Endometrial microvascular endothelial cells (primary cell): ENCODE results near the gene TRAF3. TPM values are rescaled to one million over a fixed set of nuclear protein-coding genes. Genes with fewer than 3 reads are reported as not detected.
"Not testable (repeated sequence)": the region's sequence is repeated elsewhere in the genome, so short reads cannot be mapped to it uniquely, and the experiment has no call there.

ENCODE experiments used
- in situ Hi-C: cut with HindIII; loops from 2 replicates; pipeline ENCODE4 v1.10.0; 2017; ENCODE audit warnings: low sequenced_read_pairs, low pct_unique_long_range_greater_than_20kb; ENCODE audit errors: inconsistent ontology term
- total RNA-seq: library from RNA; depleted of rRNA; stranded (reverse); fragments of >200 nt; gene quantifications from one replicate; pipeline ENCODE4 v1.2.3, GENCODE V29; 2015; ENCODE audit errors: inconsistent ontology term

The TRAF3 gene
- total RNA-seq, 1 donor from 2014 or later = 24.2 TPM

DNA sequence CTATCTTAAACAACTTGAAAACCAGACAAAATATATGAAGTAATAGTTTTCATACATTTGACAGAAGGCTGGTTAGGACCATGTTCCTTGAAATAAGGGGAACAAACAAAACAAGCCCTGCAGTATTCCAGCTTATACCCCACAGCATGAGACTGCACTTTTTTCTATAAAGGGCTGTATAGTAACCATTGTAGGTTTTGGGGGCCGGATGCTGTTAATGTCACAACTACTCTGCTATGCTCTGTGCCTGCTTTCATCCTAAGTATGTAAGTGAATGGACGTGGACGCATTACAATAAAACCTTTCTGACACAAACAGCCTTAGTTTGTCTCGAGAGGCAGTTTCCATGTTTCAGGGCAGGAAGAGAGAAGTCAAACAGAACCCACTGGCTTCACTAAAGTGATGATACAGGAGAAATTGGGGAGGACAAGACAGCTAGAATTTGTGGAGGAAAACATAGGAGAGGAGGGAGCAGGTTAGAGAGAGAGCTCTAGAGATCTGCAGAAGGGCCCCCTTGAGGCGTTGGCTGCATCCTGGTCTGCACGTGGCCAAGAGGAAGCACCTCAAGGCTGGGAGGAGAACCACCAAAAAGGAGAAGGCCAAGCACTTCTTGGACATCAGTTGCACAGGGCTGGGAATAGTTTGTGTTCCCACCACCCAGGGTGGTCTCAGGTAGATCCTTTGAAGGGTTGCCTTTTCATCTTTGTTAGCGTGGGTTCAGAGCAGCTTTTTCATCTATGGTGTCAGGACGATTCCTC, 63.7 kb downstream of the TRAF3 start:
- in situ Hi-C loops = no loop called here

DNA sequence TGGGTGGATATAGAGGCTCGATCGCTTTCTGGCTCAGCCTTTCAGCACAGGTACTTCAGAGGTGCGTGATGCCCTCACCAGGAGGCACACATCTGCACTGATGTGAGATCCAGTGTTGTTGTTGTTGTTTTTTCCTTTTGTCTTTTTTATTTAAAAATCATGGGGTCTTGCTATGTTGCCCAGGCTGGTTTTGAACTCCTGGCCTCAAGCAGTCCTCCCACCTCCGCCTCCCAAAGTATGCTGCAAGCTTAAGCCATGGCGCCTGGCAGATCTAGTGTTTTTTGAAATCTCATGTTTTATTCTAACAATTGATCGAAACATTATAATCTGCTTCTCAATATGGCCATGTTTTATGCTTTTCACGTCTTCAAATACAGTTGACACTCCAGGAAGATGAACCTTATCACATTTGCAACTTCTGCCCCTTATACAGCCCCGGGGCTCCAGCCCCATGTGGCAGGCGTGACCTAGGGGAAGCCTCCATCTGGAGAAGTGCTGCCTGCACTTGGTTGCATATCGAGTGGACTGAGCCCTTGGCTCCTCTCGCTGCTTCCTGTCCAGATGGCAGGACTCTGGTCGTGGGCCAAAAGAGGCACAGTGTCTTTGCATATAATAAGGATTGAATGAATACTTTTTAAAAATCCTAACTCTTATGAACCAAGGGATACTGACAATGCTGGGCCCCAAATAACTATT, 71.7 kb downstream of the TRAF3 start:
- in situ Hi-C loops = no loop called here

DNA sequence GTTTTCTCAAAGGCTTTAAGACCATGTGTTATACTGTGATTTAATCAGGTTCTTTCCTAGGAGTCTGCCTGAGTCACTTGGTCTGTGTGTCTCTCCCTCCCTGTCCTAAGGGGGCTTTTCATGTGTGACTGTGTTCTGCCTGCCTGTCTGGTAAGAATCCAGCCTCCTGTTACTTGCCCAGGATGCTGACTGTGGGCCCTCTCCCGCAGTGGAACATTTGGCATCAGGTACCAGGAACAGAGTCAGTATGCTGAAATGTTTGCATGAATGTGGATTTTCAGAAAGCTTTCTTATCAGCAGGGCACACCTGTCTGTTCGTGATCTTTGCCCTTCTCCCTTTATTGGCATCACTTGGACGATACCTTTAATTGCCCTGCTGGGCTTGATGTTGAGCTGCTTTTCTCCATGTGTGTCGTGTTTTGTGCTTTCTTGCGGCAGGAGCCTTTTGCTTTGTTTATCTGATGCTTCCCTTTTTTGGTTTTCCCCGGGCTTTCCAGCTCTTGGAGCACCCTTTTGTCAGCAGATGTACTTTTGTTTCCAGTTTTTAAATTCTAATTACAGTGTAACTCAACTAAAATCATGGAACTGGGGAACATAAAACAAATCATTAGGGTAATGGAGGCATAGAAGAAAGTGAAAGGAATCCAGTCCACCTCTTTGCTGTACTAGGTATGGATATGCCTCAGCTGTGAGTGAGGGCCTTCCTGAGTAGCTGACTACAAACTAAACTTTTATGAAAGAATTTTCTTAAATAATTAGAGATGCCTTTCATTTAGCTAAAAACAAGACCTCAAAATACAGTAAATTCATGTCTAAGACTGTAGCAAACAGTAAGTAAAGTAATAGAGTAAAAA, 72.5 kb downstream of the TRAF3 start:
- in situ Hi-C loops = no loop called here

DNA sequence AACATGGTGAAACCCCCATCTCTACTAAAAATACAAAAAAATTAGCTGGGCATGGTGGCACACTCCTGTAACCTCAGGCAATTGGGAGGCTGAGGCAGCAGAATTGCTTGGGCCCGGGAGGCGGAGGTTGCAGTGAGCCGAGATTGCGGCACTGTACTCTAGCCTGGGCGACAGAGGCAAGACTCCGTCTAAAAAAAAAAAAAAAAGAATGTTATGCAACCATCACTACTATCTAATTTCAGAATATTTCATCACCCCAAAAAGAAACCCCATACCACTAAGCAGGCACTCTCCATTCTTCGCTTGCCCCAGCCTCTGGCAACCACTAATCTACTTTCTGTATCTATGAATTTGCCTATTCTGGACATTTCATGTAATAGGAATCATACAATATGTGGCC, 76.4 kb downstream of the TRAF3 start:
- in situ Hi-C loops = no loop called here

DNA sequence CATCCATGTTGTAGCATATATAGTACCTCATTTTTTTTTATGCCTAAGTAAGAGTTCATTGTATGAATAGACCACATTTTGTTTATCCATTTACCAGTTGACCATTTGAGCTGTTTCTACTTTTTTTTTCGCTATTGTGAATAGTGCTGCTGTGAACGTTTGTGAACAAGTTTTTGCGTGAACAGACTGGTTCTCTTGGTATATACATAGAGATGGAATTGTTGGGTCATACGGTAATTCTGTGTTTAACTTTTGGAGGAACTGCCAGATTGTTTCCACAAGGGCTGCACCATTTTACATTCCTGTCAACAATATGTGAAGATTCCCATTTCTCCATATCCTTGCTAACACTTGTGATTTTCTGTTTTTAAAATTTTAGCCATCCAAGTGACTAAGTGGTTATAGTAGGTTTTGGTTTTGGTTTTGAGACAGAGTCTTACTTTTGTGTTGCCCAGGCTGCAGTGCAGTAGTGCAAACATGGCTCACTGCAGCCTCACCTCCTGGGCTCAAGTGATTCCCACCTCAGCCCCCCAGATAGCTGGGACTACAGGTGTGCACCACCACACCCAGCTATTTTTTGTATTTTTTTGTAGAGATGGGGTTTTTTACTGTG, 76.9 kb downstream of the TRAF3 start:
- in situ Hi-C loops = no loop called here

DNA sequence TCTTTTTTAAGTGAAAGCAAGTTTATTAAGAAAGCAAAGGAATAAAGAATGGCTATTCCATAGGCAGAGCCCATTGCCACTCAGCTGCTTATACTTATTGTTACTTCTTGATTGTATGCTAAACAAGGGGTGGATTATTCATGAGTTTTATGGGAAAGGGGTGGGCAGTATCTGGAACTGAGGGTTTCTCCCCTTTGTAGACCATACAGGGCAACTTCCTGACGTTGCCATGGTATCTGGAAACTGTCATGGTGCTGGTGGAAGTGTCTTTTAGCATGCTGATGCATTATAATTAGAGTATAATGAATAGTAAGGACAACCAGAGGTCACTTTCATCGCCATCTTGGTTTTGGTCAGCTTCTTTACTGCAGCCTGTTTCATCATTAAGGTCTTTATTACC, 78.9 kb downstream of the TRAF3 start:
- in situ Hi-C loops = no loop called here

DNA sequence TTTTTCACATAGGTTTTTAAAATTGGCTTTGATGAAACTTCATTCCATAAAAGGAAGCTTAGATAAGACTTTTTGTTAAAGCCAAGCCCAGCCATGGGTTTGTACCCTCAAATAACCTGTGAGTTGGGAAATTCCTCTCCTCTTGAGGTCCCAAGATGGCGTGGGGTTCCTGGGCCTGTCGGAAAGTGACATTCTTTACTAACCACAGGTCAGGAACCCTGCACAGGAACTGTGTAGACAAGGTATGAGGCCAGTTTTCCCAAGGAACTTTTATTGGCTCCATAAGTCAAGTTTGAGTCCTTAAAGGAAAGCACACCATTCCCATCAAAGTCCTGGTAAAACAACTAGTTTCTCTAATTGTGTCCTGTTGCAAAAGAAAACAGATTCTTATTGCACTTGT, 80.2 kb downstream of the TRAF3 start:
- in situ Hi-C loops = no loop called here

DNA sequence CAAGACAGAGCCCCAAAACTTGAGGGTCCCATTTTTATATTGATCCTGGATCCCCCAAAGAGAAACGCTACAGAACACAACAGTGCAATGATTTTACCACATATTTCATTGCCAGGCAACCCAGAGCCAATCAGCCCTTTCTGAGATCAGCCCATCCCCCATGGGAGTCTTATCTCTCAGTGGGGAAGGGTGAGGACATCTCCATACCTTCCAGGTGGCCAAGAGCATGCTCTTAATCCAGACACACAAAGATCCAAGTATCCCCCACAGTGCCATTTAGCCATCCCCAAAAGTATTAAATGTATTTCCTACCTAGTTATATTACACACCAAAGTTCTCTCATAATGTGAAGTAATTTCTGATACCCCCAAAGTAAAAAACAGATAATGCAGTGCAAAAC, 82.7 kb downstream of the TRAF3 start:
- in situ Hi-C loops = no loop called here

DNA sequence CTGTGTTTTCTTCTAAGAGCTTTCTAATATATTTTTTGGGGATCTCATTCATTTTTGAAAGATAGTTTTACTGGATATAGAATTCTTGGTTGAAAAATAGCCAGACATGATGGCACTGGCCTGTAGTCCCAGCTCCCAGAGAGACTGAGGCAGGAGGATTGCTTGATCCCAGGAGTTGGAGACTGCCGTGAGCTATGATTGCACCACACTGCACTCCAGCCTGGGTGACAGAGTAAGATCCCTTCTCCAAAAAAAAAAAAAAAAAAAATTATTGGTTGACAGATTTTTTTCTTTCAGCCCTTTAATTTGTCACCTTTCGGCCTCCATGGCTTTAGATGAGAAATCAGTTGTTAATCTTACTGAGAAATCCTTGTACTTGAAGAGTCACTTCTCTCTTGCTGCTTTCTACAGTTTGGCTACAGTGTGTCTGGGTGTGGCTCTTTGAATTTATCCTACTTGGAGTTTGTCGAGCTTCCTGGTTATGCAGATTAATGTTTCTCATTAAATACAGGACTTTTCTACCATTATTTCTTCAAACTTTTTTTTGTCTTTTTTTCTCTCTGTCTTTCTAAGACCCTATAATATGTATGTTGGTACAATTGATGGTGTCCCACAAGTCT, 85.0 kb downstream of the TRAF3 start:
- in situ Hi-C loops = no loop called here

DNA sequence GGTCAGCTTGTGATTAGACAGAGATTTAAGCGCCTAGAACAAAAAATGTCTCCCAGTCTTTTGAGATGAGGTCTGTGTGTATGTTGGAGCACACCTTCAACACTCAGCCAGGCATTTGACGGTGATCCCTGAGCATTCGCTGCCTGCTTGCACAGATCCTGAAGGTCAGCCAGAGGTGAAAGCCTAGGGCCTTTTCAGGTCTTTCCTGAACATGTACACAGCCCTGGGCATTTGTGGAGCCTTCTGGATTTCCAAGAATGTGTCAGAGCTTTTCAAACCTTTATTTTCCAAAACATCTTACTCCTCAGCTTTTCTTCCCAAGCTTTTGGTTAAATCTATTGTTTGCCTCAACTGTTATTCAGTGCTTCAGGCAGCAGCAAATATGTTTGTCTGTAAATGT, 86.1 kb downstream of the TRAF3 start:
- in situ Hi-C loops = no loop called here

DNA sequence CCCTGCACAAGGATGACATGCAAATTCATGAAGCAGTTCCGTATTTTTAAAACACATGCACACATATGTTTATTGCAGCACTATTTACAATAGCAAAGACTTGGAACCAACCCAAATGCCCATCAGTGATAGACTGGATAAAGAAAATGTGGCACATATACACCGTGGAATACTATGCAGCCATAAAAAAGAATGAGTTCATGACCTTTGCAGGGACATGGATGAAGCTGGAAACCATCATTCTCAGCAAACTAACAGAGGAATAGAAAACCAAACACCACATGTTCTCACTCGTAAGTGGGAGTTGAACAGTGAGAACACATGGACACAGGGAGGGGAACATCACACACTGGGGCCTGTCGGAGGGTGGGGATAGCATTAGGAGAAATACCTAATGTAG, 88.7 kb downstream of the TRAF3 start:
- in situ Hi-C loops = not testable (repeated sequence)

DNA sequence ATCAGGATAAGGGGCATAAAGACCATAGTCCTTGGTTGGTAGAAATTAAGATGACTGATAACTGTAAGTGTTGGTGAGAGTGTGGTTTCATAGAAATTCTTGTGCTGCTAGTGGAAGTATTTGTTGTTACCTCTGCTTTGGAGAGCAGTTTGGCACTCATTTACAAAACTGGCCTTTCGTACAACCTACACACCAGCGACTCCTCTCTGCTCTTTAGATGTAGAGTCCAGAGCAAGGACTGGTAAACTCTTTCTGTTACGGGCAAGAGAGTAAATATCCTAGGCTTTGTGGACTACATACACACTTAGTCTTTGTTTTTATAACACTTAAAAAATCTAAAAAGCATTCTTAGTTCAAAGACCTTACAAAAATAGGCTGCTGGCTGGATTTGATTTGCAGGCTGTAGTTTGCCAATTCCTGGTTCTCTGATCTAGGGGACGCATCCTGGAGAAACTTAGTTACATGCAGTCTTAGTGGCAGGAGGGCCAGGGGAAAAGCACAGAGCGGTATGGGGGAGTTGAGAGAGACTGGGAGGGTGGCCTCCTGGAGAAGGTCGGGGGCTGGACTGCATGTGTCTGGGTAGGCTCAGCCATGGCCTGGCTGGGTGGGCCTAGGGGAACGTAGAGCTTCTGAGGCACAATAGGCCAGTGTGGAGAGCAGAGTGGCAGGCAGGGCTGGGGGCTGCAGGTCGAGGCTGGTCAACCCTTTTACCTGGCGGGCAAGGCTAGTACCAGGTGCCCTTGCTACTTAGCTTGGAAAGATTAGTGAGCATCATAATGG, 89.9 kb downstream of the TRAF3 start:
- in situ Hi-C loops = no loop called here

DNA sequence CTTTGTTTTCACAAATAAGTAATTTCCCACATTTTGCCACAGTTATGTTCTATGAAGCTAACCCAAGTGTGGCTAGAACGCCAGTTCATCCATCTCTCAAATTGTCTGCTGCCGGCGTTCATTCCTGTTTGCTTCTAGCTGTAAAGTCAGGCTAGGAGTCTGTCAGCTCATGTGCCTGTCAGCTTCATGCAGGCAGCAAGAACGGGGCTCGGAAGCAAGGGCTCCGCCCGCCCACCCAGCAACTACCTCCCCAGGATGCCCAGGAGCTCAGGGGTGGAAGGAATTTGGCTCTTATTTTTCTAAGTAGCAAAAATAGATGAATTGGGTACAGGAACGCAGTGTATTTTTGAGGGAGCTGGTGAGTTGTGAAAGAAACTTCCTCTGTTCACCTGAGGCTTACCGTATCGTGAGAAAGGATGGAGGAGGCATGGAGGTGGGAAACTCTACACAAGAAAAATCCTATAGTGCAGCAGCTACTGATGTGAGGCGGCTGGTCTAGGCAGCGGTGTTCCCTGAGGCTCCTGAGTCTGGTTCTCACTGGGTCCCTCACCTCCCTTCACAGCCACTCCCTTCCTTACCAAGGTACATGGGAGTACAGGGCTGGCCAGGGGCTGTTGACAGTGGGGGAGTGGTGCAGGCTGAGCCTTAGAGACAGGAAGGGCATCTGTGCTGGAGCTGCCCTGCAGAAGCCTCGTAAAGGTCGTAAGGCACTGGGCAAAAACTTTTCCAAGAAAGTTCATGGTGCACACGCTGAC, 90.8 kb downstream of the TRAF3 start:
- in situ Hi-C loops = no loop called here

DNA sequence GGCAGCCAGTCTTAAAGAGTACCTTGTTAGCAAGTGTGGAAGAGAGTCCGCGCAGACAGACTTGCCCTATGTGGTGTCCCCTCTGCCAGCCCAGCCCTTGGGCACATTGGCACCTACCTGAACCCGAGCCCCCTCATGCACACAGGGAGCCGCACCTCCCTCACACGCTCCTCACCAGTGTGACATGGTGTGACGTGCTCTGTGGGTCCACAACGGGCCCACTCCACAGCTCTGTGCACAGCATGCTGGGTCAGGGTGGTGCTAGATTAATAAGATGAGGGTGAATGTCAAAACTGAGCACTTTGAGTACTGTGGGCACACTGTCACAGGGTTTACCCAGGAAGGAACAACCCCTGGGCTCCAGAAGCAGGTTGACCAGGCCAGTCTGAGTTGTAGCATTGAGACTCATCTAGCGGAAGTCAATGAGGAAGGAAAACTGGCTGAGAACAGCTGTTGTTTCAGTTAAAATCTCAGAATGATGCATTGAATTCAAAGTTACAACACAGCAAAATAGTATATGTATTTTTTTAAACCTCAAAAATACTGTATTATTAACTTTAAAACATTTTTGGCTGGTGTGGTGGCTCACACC, 91.8 kb downstream of the TRAF3 start:
- in situ Hi-C loops = no loop called here

DNA sequence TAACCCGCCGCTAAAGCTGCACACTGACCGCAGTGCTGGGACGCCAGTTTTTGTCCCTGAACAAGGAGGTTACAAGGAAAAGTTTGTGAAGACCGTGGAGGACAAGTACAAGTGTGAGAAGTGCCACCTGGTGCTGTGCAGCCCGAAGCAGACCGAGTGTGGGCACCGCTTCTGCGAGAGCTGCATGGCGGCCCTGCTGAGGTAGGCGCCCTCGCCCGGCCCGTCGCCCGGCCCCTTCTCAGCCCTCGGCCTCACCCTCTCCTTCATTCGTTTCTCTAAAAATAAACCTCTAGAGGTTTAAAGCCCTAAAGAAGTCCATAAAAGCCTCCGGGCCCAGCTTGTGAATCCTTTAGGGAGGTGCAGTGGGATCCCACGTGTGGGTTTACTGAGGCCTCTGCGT, 93.0 kb downstream of the TRAF3 start:
- in situ Hi-C loops = loop anchor here (10.0 kb wide), 1 partner anchor 165 kb away; no protein-coding TSS in a partner anchor

DNA sequence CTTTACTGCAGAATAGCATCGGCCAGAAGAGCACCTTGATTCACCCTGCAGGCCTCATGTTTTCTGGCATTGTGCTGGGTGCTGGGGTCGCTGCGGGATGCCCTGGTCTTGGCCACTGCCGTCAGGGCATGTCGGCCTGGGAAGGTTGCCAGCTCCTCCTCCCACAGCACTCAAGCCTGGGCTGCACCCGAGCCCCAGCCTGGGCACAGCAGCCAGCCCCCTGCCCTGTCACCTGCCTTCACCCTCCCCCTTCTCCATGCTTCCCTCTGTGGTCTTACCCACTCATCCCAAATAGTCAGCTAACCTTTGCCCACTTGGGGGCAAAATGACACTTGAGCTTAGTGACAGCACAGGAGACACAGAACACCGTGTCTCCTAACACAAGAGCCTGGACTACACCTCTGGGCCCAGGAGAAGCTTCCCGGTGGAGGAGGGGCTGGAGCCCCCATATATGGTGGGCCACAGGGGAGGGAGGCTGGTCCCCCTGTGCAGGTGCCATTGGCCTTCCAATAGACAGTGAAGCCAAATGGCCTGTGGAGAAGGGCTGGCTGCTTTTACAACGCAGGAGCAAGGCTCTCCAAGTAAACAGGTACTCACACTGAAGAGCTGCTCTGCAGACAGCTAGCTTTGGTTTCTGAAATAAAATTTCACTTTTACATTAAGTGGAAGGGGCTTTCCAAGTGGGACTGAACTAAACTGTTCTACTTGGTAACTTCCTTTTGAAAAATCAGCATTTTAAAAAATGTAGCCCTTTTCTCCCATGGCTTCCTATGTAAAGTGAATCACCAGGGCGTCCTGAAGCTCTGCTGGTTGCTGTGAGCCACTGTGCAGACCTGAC, 94.0 kb downstream of the TRAF3 start:
- in situ Hi-C loops = loop anchor here (10.0 kb wide), 1 partner anchor 166 kb away; no protein-coding TSS in a partner anchor
